GM23338 (cell line): ENCODE results near the gene VDR. TPM values are rescaled to one million over a fixed set of nuclear protein-coding genes. Genes with fewer than 3 reads are reported as not detected.

Experiments
- ATAC-seq: fragments of 200-7000 bp; cut with Tn5 transposase; 3 replicates; pipeline ENCODE4 v1.9.1; 2020
- DNase-seq: peaks from one replicate; pipeline ENCODE4 v3.0.0-alpha.2; 2015; ENCODE audit warnings: low spot score
- H2AFZ ChIP-seq: fragments of 200-600 bp; sonication (generic); 2 replicates; pipeline ENCODE4 v1.8.0; 2016; ENCODE audit warnings: antibody characterized with exemption, mild to moderate bottlenecking, moderate library complexity
- H3F3A ChIP-seq: fragments of 200-600 bp; sonication (generic); replicated peaks from 2 replicates; pipeline ENCODE4 v1.8.0; 2017; ENCODE audit warnings: antibody characterized with exemption, mixed run types, low read depth
- H3K27ac ChIP-seq: fragments of 200-600 bp; sonication (generic); 2 replicates; pipeline ENCODE4 v1.6.1; 2016; ENCODE audit warnings: low read depth
- H3K27me3 ChIP-seq: fragments of 200-600 bp; sonication (generic); 2 replicates; pipeline ENCODE4 v1.8.0; 2016; ENCODE audit warnings: mild to moderate bottlenecking, mixed run types, moderate library complexity; ENCODE audit not compliant: insufficient read depth
- H3K36me3 ChIP-seq: fragments of 200-600 bp; sonication (generic); 2 replicates; pipeline ENCODE4 v1.8.0; 2016; ENCODE audit warnings: mild to moderate bottlenecking; ENCODE audit not compliant: insufficient read depth
- H3K4me1 ChIP-seq: fragments of 200-600 bp; sonication (generic); 2 replicates; pipeline ENCODE4 v1.8.0; 2016; ENCODE audit warnings: mild to moderate bottlenecking, moderate library complexity; ENCODE audit not compliant: insufficient read depth
- H3K4me2 ChIP-seq: fragments of 200-600 bp; sonication (generic); 2 replicates; pipeline ENCODE4 v1.7.1; 2017; ENCODE audit warnings: mixed run types
- H3K4me3 ChIP-seq: fragments of 200-600 bp; sonication (generic); 2 replicates; pipeline ENCODE4 v1.6.1; 2016; ENCODE audit warnings: mixed run types
- H3K79me2 ChIP-seq: fragments of 200-600 bp; sonication (generic); replicated peaks from 2 replicates; pipeline ENCODE4 v1.8.0; 2017; ENCODE audit warnings: mild to moderate bottlenecking; ENCODE audit not compliant: insufficient read depth
- H3K9me2 ChIP-seq: fragments of 200-600 bp; sonication (generic); 2 replicates; pipeline ENCODE4 v1.8.0; 2017; ENCODE audit not compliant: insufficient read depth
- H4K20me1 ChIP-seq: fragments of 200-600 bp; sonication (generic); replicated peaks from 2 replicates; pipeline ENCODE4 v1.8.0; 2017; ENCODE audit warnings: mild to moderate bottlenecking; ENCODE audit not compliant: insufficient read depth
- H3K27ac Mint-ChIP-seq: 2 replicates; pipeline ENCODE4 v1.8.0; 2020; ENCODE audit warnings: inconsistent platforms, mild to moderate bottlenecking, moderate library complexity, mixed read lengths
- H3K27me3 Mint-ChIP-seq: 3 replicates; pipeline ENCODE4 v1.8.0; 2022; ENCODE audit warnings: low read depth, mild to moderate bottlenecking, moderate library complexity, mixed read lengths, inconsistent platforms; ENCODE audit not compliant: insufficient read depth, poor library complexity
- H3K36me3 Mint-ChIP-seq: 3 replicates; pipeline ENCODE4 v1.8.0; 2021; ENCODE audit warnings: low read depth, mild to moderate bottlenecking, inconsistent platforms, moderate library complexity, mixed read lengths
- H3K4me1 Mint-ChIP-seq: 3 replicates; pipeline ENCODE4 v1.8.0; 2020; ENCODE audit warnings: mild to moderate bottlenecking, inconsistent platforms, mixed read lengths
- H3K4me3 Mint-ChIP-seq: 3 replicates; pipeline ENCODE4 v1.8.0; 2021; ENCODE audit warnings: moderate library complexity, mild to moderate bottlenecking, inconsistent platforms, mixed read lengths
- H3K9me3 Mint-ChIP-seq: 3 replicates; pipeline ENCODE4 v1.8.0; 2020; ENCODE audit warnings: moderate library complexity, mild to moderate bottlenecking, inconsistent platforms, mixed read lengths
- CREB1 ChIP-seq: fragments of 250-450 bp; sonication (Bioruptor Pico); IDR thresholded peaks from 2 replicates; pipeline ENCODE4 v1.5.0; 2020; ENCODE audit warnings: low read depth, mild to moderate bottlenecking, moderate library complexity
- ETS1 ChIP-seq: IDR thresholded peaks from 2 replicates; pipeline ENCODE4 v1.6.1; 2016; ENCODE audit warnings: antibody characterized with exemption
- EZH2 ChIP-seq: fragments of 200-600 bp; sonication (generic); IDR thresholded peaks from one replicate; pipeline ENCODE4 v1.8.0; 2017; ENCODE audit warnings: antibody characterized with exemption, mild to moderate bottlenecking, low read depth; ENCODE audit not compliant: unreplicated experiment
- EZH2phosphoT487 ChIP-seq: fragments of 200-600 bp; sonication (generic); IDR thresholded peaks from one replicate; pipeline ENCODE4 v1.8.1; 2018; ENCODE audit warnings: antibody characterized with exemption; ENCODE audit not compliant: unreplicated experiment
- JUNB ChIP-seq: IDR thresholded peaks from one replicate; pipeline ENCODE4 v1.6.1; 2016; ENCODE audit warnings: antibody characterized with exemption; ENCODE audit not compliant: unreplicated experiment
- NANOG ChIP-seq: IDR thresholded peaks from 2 replicates; pipeline ENCODE4 v1.6.1; 2016; ENCODE audit warnings: antibody characterized with exemption, borderline replicate concordance
- POLR2AphosphoS5 ChIP-seq: IDR thresholded peaks from 2 replicates; pipeline ENCODE4 v1.6.1; 2016; ENCODE audit warnings: antibody characterized with exemption, low read depth
- REST ChIP-seq: IDR thresholded peaks from one replicate; pipeline ENCODE4 v1.6.1; 2018; ENCODE audit warnings: antibody characterized with exemption; ENCODE audit not compliant: unreplicated experiment
- STAT1 ChIP-seq: IDR thresholded peaks from one replicate; pipeline ENCODE4 v1.6.1; 2016; ENCODE audit warnings: antibody characterized with exemption; ENCODE audit not compliant: unreplicated experiment
- ZNF114 ChIP-seq: fragments of 250-450 bp; sonication (Bioruptor Pico); IDR thresholded peaks from 2 replicates; pipeline ENCODE4 v1.5.0; 2020; ENCODE audit warnings: mild to moderate bottlenecking, moderate library complexity
- ZNF331 ChIP-seq: fragments of 250-450 bp; sonication (Bioruptor Pico); IDR thresholded peaks from 2 replicates; pipeline ENCODE4 v1.5.0; 2020; ENCODE audit warnings: low read depth, mild to moderate bottlenecking, moderate library complexity
- ZNF462 ChIP-seq: fragments of 250-450 bp; sonication (Bioruptor Pico); IDR thresholded peaks from 2 replicates; pipeline ENCODE4 v1.5.0; 2020; ENCODE audit warnings: mild to moderate bottlenecking, moderate library complexity
- polyA plus RNA-seq: library from polyadenylated mRNA; unstranded; fragments of >200 nt; fragmentation: Nextera tagmentation; extraction: Ambion mirVana; gene quantifications from 2 replicates; pipeline ENCODE4 v1.2.1, GENCODE V29; 2016
- total RNA-seq: library from RNA; depleted of rRNA; stranded (reverse); fragments of >200 nt; shearing (Covaris generic); gene quantifications from 2 replicates; pipeline ENCODE4 v1.2.3, GENCODE V29; 2014

The VDR gene
- total and polyA plus RNA-seq, 2 experiments from 2014 or later: 0.37 to 1.4 TPM

- Mint-ChIP-seq H3K4me1 (no peaks in the 10 kb centered on the region), H3K9me3 (no peaks in the 10 kb centered on the region; the same call in 2 of the 3 replicates), H3K27me3 (peaks cover 4% of the 10 kb centered on the region), H3K4me3 (no peak overlapping the region), H3K27ac (no peak overlapping the region), H3K36me3 (no peaks in the 10 kb centered on the region)
- no peaks in the 10 kb centered on the region for H3K4me1 ChIP-seq
- no peak overlapping the region for H3K4me2 ChIP-seq
- no peaks in the 10 kb centered on the region for H3K36me3 ChIP-seq
- H2AFZ ChIP-seq: no peak overlapping the region
- ATAC-seq: no peak
- DNase-seq: no peak
- H3K27ac ChIP-seq: no peak overlapping the region
- no peaks in the 10 kb centered on the region; the same call in 1 of the 2 replicates for H4K20me1 ChIP-seq
- H3F3A ChIP-seq: no peaks in the 10 kb centered on the region
- TF ChIP-seq ZNF331 (no peak), EZH2phosphoT487 (no peak), ETS1 (no peak), POLR2AphosphoS5 (no peak), CREB1 (no peak), ZNF462 (CRISPR knock-in tag) (no peak), EZH2 (no peak), STAT1 (no peak), ZNF114 (CRISPR knock-in tag) (no peak), REST (no peak), NANOG (no peak), JUNB (no peak)
- H3K4me3 ChIP-seq: no peak overlapping the region
- no peaks in the 10 kb centered on the region for H3K27me3 ChIP-seq
- H3K9me2 ChIP-seq: 0 out of 2 replicates have a peak, but pooled peaks cover 3% of the 10 kb centered on the region
- no peaks in the 10 kb centered on the region for H3K79me2 ChIP-seq
These were observed 40.1 kb downstream of the VDR start for GRCh38 chr12:47864646-47865235.
